Measurements from ENCODE around the gene FOXK2.

FOXK2 gene

GRCh38 chr17:82518826-82519810 lies at the start of gene FOXK2:
Gene FOXK2, plus strand, starts transcription at chr17:82519732. Its CDS starts 157 bp downstream, at chr17:82519889.
- peak; percentile 86 for DNase-seq (ENCODE audit: low spot score)

GRCh38 chr17:82470065-82470464 lies 49.5 kb upstream of the FOXK2 start:
- no peak for DNase-seq (ENCODE audit: low spot score)

DNA sequence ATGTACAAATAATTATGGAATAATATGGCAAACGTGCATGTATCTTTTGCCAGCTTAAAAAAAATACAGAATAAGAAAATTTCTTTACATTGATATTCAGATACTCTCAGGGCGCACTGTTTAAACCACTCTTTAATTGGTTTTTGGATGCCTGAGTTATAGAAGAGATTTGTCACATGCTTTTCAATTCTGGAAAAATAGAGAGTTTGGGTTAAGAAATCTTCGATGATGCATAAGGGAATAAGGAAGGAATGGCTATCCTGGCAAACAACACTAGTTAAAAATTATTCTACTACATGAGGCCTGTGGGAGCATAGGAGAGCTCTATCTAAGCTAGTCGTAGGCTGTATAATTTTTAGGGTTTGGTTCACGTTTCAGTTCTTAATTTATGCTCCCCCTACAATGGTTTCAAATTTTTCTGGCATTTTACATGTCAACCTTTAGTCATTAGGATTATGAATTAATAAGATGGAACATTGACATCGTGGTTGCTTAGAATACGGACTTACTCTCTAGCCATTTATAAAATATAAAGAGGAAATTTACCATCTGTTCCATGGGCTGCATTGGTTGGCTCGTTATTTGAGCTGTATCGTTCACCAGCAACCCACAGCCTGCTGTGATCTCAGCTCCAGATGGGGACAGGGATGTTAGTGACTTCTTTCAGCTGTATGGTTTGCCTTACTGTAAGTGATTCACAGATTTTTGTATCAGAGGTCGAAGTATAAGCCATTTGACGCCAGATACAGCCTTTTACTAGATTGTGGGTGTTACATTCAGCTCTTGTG lies 45.1 kb upstream of the FOXK2 start:
- DNase-seq (ENCODE audit: low spot score) = no peak

GRCh38 chr17:82475458-82475857 lies 44.1 kb upstream of the FOXK2 start:
- no peak for DNase-seq (ENCODE audit: low spot score)

DNA sequence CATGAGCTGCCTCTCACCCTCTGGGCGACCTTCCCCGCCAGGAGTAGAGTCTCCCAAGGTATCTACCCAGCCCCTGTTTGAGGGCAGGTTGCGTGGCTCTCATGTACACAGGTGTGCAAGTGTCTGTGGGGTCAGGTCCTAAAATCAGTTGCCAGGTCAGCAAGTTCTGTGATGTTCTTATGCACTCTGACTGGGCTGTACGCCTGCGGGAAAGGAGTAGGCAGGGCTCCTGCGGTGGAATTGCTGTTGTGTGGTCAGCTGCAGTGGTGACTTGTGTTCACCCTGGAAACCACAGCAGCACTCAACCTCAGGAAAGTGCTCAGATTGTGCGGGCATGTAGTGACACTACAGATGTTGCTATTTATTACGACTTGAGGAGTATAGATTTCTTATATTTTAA lies 41.6 kb upstream of the FOXK2 start:
- no peak for DNase-seq (ENCODE audit: low spot score)

- DNase-seq (ENCODE audit: low spot score) = no peak
Measured at GRCh38 chr17:82479602-82480001, 39.9 kb upstream of the FOXK2 start.

GRCh38 chr17:82480318-82480717 lies 39.2 kb upstream of the FOXK2 start:
- DNase-seq (ENCODE audit: low spot score) = no peak

GRCh38 chr17:82483204-82483660 lies 36.3 kb upstream of the FOXK2 start:
- DNase-seq (ENCODE audit: low spot score) = no peak

DNA sequence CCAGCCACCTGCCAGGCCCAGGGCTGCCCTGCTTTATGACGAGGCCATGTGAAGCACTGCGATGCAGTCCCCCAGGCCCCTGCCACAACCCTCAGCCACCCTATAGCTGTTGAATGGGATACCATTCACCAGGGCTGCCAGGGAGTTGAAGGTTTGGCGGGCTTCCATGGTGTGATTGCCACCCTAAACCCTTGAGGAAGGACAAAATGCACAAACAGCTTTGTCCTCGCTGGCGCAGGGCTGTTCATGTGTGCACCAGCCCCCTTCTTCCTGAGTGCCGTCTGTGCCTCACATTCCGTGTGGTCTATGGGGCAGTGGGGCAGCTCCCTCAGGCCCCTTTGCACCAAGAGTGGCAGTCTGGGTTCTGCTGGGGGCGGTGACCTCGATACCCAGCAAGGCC lies 35.7 kb upstream of the FOXK2 start:
- no peak for DNase-seq (ENCODE audit: low spot score)

DNA sequence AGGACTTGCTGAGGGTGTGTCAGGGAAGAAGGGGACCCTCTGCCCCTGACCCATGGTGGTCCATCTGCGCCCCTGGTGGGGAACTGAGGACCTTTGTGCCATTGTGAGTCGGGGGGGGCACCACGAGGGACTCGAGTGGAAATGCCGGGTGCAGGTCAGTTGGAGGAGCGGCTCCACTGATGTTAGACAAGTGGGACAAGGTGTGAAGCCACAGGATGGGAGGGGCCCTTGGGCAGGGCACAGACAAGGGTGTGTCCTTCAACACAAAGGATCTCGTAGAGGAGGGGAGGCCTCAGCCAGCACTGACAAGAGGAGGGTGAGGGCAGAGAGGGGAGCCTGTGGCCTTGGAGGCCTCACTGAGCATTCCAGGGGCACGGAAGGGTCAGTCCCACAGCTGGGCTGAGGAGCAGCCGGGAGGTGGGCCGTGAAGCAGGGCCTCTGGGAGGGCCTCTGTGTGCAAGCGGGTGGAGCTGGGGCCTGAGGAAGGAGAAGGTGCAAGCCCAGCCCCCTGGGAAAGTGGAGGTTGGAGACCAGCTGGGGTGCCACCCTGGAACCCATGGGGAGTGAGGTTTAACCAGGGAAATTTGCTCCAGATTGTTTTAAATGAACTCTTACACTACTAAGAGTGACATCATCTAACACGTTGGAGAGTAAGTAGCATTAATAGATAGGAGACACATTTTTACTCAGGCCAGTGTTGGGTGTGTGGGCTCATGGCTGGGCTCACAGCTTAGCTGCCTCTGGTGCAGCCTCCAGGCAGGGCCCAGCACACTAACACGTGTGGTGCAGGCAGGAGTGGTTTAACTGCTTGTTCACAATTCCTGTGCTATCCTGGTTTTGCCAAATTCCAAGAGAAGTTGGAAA lies 33.1 kb upstream of the FOXK2 start:
- no peak for DNase-seq (ENCODE audit: low spot score)

GRCh38 chr17:82487910-82488309 lies 31.6 kb upstream of the FOXK2 start:
- no peak for DNase-seq (ENCODE audit: low spot score)

- DNase-seq (ENCODE audit: low spot score) = peak; percentile 32
Measured at GRCh38 chr17:82489117-82489516, 30.4 kb upstream of the FOXK2 start.

- DNase-seq (ENCODE audit: low spot score) = no peak
Measured at GRCh38 chr17:82489851-82490511, 29.6 kb upstream of the FOXK2 start.

GRCh38 chr17:82490512-82491195 lies 28.9 kb upstream of the FOXK2 start:
- DNase-seq (ENCODE audit: low spot score) = no peak

GRCh38 chr17:82491196-82491530 lies 28.4 kb upstream of the FOXK2 start:
- DNase-seq (ENCODE audit: low spot score) = no peak

DNA sequence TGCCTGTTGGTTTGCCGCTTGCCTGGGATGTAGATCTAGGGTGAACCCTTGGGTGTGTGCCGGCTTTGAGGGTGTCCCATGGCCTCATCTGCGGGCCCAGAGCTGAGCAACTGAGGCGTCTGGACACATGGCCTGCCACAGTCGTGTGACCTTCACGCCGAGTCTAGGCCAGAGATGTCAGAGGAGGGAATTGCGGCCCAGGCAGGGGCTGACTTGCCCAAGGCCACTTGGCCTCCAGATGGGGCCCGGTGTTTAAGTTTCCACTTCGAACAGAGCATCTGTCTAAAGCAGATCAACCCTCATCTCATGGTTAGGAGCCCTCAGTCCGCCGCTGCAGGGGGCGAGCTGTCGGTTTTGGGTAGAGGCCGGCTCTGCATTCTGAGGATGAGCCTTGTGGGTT lies 28.0 kb upstream of the FOXK2 start:
- no peak for DNase-seq (ENCODE audit: low spot score)

DNA sequence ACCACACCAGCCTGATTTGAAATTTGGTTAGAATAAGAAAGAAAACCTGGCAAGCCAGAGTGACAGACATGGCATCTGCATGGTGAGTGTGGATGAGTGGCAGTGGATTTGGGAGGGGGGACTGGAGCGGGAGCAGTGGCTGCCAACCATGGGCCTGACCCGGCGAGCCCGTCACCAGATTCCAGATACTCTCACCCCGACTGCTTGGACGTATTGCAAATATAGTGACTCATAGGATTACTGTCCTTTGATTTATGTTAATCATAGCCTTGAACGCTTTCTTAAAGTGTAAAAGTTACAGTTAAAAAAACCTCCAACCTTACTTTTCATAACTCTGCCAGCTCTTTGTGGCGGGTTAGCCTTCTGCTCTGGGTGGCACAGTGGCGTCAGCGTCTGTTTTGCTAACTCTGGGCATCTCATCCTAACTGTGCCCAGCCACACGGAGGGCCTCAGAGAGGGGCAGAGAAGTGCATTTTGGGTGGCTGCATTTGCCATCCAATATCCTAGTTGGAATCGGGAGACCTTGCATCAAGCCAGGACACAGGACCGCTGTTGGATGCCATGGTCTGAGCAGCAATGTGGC lies 26.8 kb upstream of the FOXK2 start:
- DNase-seq (ENCODE audit: low spot score) = no peak

DNA sequence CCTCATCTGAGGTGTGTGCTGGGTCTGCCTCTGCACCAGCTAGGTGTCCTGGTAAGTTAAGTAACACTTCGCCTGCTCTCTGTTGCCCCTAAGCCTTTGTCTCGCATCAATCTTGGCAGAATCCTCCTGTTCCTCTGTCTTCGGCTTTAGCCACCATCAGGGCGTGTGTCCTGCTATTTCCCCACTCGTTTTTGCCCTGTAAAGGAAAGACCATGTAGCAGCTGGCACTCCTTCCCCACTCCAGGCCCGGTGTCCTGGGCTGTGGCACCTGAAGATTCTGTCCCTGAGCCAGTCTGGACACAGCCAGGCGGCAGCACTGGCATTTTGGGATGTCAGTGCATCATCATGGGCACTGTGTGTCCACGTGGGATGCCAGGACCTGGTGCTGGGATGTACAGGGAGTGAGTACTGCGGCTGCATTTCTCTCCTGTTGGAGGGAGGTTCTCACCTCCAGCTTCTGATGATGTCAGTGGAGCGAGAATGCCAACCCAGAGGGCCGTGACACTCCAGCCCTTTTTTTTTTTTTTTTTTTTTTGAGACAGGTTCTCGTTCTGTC lies 26.2 kb upstream of the FOXK2 start:
- no peak for DNase-seq (ENCODE audit: low spot score)

DNA sequence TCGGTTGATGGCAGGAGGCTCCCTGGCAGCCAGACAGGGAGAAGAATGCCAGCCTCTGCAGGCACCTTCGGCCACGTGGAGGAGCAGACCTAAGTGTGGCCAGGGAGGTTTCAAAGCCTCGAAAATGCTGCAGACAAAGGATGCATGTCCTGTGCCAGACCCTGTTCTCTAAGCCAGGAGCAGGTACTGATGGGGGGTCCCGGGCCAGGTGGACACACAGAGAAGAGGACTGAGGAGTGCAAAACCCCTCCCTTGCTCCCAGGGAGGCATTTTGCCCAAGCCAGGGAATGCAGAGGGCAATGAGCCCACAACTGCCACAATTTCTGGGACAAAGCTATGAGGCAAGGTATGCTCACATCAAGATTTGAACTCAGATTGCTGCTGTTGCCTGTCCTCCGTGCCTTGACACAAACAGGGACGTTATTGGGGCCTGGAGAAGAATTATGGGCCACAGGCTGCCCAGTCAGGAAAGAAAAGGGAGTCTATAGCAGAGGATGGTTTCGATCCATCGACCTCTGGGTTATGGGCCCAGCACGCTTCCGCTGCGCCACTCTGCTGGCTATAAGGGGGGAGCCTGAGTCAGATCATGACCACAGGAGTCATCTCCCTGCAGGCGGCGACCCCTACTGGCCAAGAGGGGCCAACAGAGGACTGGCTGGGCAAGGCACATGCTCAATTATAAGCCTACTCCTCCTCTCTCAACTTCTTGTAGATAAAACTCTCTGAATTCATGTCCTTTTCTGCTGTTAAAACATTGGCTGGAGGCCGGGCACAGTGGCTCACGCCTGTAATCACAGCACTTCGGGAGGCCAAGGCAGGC lies 25.1 kb upstream of the FOXK2 start:
- DNase-seq (ENCODE audit: low spot score) = peak; percentile 87
